PC-9 (cell line): ENCODE measurements around the gene AOAH. TPM values are rescaled to one million over a fixed set of nuclear protein-coding genes. Genes with fewer than 3 reads are reported as not detected.

Experiments
- BruUV-seq: library from RNA; stranded (reverse); fragments of 400-500 nt; replicated peaks from 2 replicates; lab custom pipeline; 2021; lab: Mats Ljungman, UMichigan
- CTCF ChIA-PET: fragments of 300-600 bp; sonication (Branson Sonifier 250); formaldehyde crosslinking; loops from one replicate; lab custom pipeline; 2022; ENCODE audit warnings: antibody characterized with exemption; lab: Charles Lee
- POLR2A ChIA-PET: fragments of 300-600 bp; sonication (Branson Sonifier 250); formaldehyde crosslinking; loops from one replicate; lab custom pipeline; 2022; ENCODE audit warnings: antibody characterized with exemption; ENCODE audit not compliant: unreplicated experiment; lab: Charles Lee
- DNase-seq, 2 experiments: peaks; one replicate each; pipeline versions ENCODE4 v3.0.0 to v3.0.0-alpha.2; 2015 to 2022; ENCODE audit warnings: mixed read lengths in 1 of 2
- H2AFZ ChIP-seq: fragments of 200-600 bp; sonication (generic); 2 replicates; pipeline ENCODE4 v1.8.1; 2017; ENCODE audit warnings: antibody characterized with exemption
- H3F3A ChIP-seq: fragments of 200-600 bp; sonication (generic); 2 replicates; pipeline ENCODE4 v1.8.1; 2017; ENCODE audit warnings: antibody characterized with exemption, mild to moderate bottlenecking, low read depth; ENCODE audit not compliant: insufficient read depth
- H3K27ac ChIP-seq: fragments of 200-600 bp; sonication (generic); 2 replicates; pipeline ENCODE4 v1.6.1; 2016; ENCODE audit warnings: mixed run types
- H3K27me3 ChIP-seq: fragments of 200-600 bp; sonication (generic); 2 replicates; pipeline ENCODE4 v1.6.1; 2016; ENCODE audit warnings: low read depth, mixed run types; ENCODE audit not compliant: insufficient read depth
- H3K36me3 ChIP-seq: fragments of 200-600 bp; sonication (generic); 2 replicates; pipeline ENCODE4 v1.6.1; 2016; ENCODE audit warnings: low read depth, mixed run types
- H3K4me1 ChIP-seq: fragments of 200-600 bp; sonication (generic); replicated peaks from 2 replicates; pipeline ENCODE4 v1.6.1; 2016; ENCODE audit warnings: mixed run types; ENCODE audit not compliant: insufficient read depth
- H3K4me2 ChIP-seq: fragments of 200-600 bp; sonication (generic); 2 replicates; pipeline ENCODE4 v1.6.1; 2017; ENCODE audit warnings: mixed run types
- H3K4me3 ChIP-seq: fragments of 200-600 bp; sonication (generic); 2 replicates; pipeline ENCODE4 v1.6.1; 2016; ENCODE audit warnings: mixed run types
- H3K79me2 ChIP-seq: fragments of 200-600 bp; sonication (generic); 2 replicates; pipeline ENCODE4 v1.6.1; 2017; ENCODE audit warnings: low read depth, mixed run types
- H3K9me2 ChIP-seq: fragments of 200-600 bp; sonication (generic); 2 replicates; pipeline ENCODE4 v1.8.1; 2017; ENCODE audit warnings: mild to moderate bottlenecking; ENCODE audit not compliant: insufficient read depth
- H3K9me3 ChIP-seq: fragments of 200-600 bp; sonication (generic); 2 replicates; pipeline ENCODE4 v1.8.1; 2016; ENCODE audit warnings: low read depth; ENCODE audit not compliant: insufficient read depth
- H4K20me1 ChIP-seq: fragments of 200-600 bp; sonication (generic); 2 replicates; pipeline ENCODE4 v1.8.1; 2017; ENCODE audit not compliant: insufficient read depth
- CTCF ChIP-seq: fragments of 200-600 bp; sonication (generic); conservative IDR thresholded peaks from 2 replicates; pipeline ENCODE4 v1.6.1; 2017; ENCODE audit warnings: mixed run types, antibody characterized with exemption, mild to moderate bottlenecking, moderate library complexity
- EZH2 ChIP-seq: fragments of 200-600 bp; sonication (generic); IDR thresholded peaks from 2 replicates; pipeline ENCODE4 v1.8.0; 2017; ENCODE audit warnings: antibody characterized with exemption, low read depth
- intact Hi-C: fragments of 100-400 bp; cut with micrococcal nuclease; formaldehyde crosslinking; loops from one replicate; pipeline ENCODE4 v1.10.0; 2022; ENCODE audit not compliant: unreplicated experiment
- total RNA-seq: library from RNA; stranded (reverse); gene quantifications from 2 replicates; pipeline ENCODE4 v1.2.3, GENCODE V29; 2021

AOAH gene
- total RNA-seq, 1 experiment from 2014 or later, result not detected

GRCh38 chr7:36601601-36602000 lies 122.7 kb downstream of the AOAH start:
- no peaks in the 10 kb centered on the region for H3F3A ChIP-seq
- BruUV-seq, result no TSS peak
- TF ChIP-seq CTCF, result no peak
- no peak for TF ChIP-seq EZH2
- H3K27ac ChIP-seq, result no peak overlapping the region
- no peak overlapping the region for H3K4me3 ChIP-seq
- H3K9me2 ChIP-seq, result no peaks in the 10 kb centered on the region
- no peaks in the 10 kb centered on the region for H3K9me3 ChIP-seq
- no peak overlapping the region for H3K4me2 ChIP-seq
- no peak overlapping the region for H2AFZ ChIP-seq
- ChIA-PET CTCF (no interaction called here), POLR2A (no interaction called here)
- no peaks in the 10 kb centered on the region for H3K36me3 ChIP-seq
- H3K27me3 ChIP-seq, result peaks cover 64% of the 10 kb centered on the region
- DNase-seq, result no peak
- no peaks in the 10 kb centered on the region for H3K79me2 ChIP-seq
- H4K20me1 ChIP-seq, result no peaks in the 10 kb centered on the region
- intact Hi-C loops, result no loop called here
- no peaks in the 10 kb centered on the region for H3K4me1 ChIP-seq

- Histone ChIP-seq H3K9me3 (no peaks in the 10 kb centered on the region), H3K27me3 (peaks cover 63% of the 10 kb centered on the region), H3K36me3 (no peaks in the 10 kb centered on the region), H3K4me1 (no peaks in the 10 kb centered on the region), H2AFZ (no peak overlapping the region), H3K27ac (no peak overlapping the region), H3K4me2 (no peak overlapping the region), H3F3A (no peaks in the 10 kb centered on the region), H3K4me3 (no peak overlapping the region), H3K9me2 (no peaks in the 10 kb centered on the region), H4K20me1 (no peaks in the 10 kb centered on the region), H3K79me2 (no peaks in the 10 kb centered on the region)
- intact Hi-C loops, result no loop called here
- TF ChIP-seq CTCF, result no peak
- TF ChIP-seq EZH2, result no peak
- CTCF ChIA-PET, result no interaction called here
- no peak for DNase-seq
- BruUV-seq, result no TSS peak
- POLR2A ChIA-PET, result no interaction called here
Observed at GRCh38 chr7:36600869-36601530, 123.3 kb downstream of the AOAH start.

GRCh38 chr7:36600314-36600682 lies 124.0 kb downstream of the AOAH start:
- no peak for DNase-seq
- no peak overlapping the region for H3K4me2 ChIP-seq
- H3K4me1 ChIP-seq, result no peaks in the 10 kb centered on the region
- no peaks in the 10 kb centered on the region for H3K79me2 ChIP-seq
- intact Hi-C loops, result no loop called here
- H3F3A ChIP-seq, result no peaks in the 10 kb centered on the region
- H3K4me3 ChIP-seq, result no peak overlapping the region
- no peaks in the 10 kb centered on the region for H3K9me3 ChIP-seq
- no peaks in the 10 kb centered on the region for H3K9me2 ChIP-seq
- ChIA-PET POLR2A (no interaction called here), CTCF (no interaction called here)
- no peak overlapping the region for H3K27ac ChIP-seq
- no peak for TF ChIP-seq CTCF
- no peak for TF ChIP-seq EZH2
- H3K36me3 ChIP-seq, result no peaks in the 10 kb centered on the region
- H3K27me3 ChIP-seq, result peaks cover 56% of the 10 kb centered on the region
- no TSS peak for BruUV-seq
- no peaks in the 10 kb centered on the region for H4K20me1 ChIP-seq
- no peak overlapping the region for H2AFZ ChIP-seq
